Lung microvascular endothelial cell (primary cell): ENCODE data around the gene RTP1. TPM values are rescaled to one million over a fixed set of nuclear protein-coding genes. Genes with fewer than 3 reads are reported as not detected.
"Not testable (repeated sequence)": the region's sequence is repeated elsewhere in the genome, so short reads cannot be mapped to it uniquely, and the experiment has no call there.

Experiments used
- DNase-seq, 2 donors: peaks; one replicate each; pipeline versions ENCODE4 v3.0.0 to v3.0.0-alpha.2; 2010; ENCODE audit warnings: low read depth in 2 of 2
- total RNA-seq: library from RNA; depleted of rRNA; stranded (reverse); fragments of >200 nt; gene quantifications from 2 replicates; pipeline ENCODE4 v1.2.1, GENCODE V29; 2014

Gene RTP1
- total RNA-seq, result not detected in 2 replicates

GRCh38 chr3:187197335-187197649, at the start of gene RTP1:
Gene RTP1, plus strand, starts transcription at chr3:187197486. Its CDS starts 30 bp downstream, at chr3:187197516.
- DNase-seq, result no peak

GRCh38 chr3:187150186-187150585, 47.1 kb upstream of the RTP1 start:
- no peak for DNase-seq

- DNase-seq, result peak; percentile 23 to 36
These were observed 46.7 kb upstream of the RTP1 start for GRCh38 chr3:187150599-187150998.

DNA sequence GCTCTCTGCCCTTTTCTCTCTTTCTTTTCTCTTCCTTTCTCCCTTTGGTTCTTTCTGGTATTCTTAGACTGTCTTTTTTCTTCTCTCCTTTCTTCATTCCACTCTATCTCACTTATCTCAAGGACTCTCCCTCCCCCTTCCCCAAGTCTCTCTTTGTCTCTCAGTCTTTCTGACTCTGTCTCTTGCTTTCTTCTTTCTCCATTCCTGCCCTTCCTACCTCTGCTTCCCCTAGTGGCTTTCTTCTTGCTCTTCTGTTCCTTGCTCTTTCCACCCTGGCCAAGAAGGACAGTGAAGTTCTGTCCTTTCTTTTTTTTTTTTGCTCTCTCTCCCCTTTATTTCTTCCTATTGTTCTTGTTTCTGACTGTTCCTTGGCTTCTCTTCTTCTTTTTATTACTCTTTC, 35.7 kb upstream of the RTP1 start:
- no peak for DNase-seq

GRCh38 chr3:187162265-187162953, 34.9 kb upstream of the RTP1 start:
- no peak for DNase-seq

GRCh38 chr3:187165144-187165543, 32.1 kb upstream of the RTP1 start:
- DNase-seq, result peak; percentile 70 to 77

DNA sequence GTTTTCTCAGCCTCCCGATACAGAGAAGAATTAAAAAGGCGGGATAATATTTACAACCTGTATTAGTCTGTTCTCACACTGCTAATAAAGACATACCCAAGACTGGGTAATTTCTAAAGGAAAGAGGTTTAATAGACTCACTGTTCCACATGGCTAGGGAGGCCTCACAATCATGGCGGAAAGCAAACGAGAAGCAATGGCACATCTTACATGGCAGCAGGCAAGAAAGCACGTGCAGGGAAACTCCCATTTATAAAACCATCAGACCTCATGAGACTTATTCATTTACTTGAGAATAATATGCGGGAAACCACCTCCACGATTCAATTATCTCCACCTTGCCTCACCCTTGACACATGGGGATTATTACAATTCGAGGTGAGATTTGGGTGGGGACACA, 30.5 kb upstream of the RTP1 start:
- DNase-seq, result no peak

DNA sequence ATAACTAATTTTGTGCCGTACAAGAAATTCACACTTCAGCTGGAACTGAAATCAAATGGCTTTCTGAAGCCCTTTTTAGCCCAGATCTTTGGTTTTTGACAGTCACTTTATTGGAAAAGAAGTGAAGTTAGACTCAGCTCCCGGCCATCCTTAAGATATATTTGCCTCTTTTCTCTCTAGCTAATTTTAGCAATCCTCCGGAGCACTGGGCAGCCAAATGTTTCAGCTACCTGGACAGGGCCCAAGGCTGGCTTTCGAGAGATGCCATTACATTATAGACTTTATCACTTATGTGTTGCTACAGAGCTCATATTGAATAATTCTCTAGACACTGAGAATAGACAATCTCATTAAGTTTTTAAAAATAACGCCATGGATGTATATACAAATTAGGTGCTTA, 29.5 kb upstream of the RTP1 start:
- no peak for DNase-seq

DNA sequence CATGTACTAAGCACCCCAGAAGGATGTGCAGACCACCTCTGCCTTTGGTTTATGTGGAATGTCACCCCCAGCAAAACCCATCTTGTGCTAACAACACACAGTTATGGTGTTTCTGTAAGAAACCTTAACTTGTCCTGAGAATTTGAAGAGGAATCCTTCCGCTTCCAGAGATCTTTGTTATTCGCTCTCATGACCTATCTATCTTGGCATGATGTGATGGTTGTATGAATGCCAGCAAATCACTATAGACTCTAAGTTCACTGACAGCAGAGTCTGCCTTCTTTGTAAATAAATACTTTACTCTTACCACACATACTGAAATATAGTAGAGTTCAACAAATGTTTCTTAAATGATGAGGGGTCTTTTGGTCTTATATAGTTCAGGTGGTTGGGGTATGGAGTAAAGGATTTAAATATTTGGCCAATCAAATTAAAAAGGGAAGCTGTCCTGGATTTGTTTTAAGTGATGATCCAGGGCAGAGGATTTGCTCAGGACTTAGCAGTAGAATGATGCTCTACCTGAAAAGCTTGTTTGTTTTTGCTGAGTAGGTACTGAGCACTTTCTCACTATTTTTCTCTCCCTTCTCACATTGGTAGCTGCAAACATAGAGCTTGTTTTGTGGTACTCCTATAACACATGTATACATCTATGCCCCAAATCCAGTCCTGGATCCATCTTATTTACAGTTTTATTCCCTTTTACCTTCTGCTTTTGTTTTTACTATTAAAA, 27.9 kb upstream of the RTP1 start:
- DNase-seq, result no peak

GRCh38 chr3:187170911-187171310, 26.4 kb upstream of the RTP1 start:
- not testable (repeated sequence) for DNase-seq

- no peak for DNase-seq
These were observed 24.4 kb upstream of the RTP1 start for GRCh38 chr3:187172929-187173328.

- DNase-seq, result no peak
These were observed 15.7 kb upstream of the RTP1 start for GRCh38 chr3:187181454-187182170.

DNA sequence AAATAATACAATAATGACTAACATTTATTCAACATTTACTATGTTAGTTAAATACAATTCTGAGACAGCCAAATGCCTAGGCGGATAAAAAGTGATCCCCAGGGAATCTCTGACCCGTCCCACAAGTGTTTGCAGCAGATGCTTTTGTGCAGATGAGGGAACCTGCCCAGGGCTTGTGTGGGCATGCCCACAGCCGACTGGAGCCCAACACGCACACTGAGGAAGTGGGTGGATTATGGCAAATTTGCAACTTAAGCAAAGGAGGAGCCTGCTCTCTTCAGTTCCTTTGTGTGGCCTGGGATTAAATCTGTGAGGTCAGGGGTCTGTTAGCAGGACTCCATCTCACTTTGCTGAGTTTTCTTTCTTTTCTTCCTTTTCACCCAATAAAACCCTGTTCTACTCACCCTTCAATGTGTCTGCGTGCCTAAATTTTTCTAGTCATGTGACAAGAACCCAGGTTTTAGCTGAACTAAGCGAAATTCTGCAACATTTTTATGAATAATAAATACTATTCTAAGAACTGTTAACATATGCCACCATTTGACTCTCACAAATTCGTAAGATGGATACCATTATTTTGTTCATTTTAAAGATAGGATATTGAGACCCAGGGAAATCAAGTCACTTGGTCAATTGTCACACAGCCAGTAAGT, 13.9 kb upstream of the RTP1 start:
- peak in 1 of 2 donors; percentile 5 for DNase-seq

- no peak for DNase-seq
These were observed 13.4 kb upstream of the RTP1 start for GRCh38 chr3:187183903-187184302.

GRCh38 chr3:187185759-187186158, 11.5 kb upstream of the RTP1 start:
- no peak for DNase-seq

DNA sequence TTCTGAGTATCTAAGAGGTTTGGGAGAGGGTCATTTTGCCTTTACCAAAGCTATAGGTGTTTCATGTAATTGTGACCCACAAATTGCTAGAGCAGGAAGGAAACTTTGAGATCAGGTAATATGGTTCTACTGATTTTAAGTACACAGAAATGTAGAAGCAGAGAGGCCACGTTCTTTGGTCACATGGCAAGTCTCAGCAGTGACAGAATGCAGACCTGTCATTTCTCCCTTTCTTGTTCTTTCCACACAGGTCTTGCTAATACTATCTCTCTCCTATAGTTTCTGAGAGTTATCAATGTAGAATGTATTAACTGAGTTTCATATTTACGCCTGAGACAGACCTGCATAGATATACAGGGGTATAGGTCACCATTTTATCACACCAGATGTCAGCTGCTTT, 10.9 kb upstream of the RTP1 start:
- no peak for DNase-seq

- peak in 1 of 2 donors; percentile 55 for DNase-seq
These were observed 10.4 kb upstream of the RTP1 start for GRCh38 chr3:187186801-187187421.

- no peak for DNase-seq
These were observed 8.4 kb upstream of the RTP1 start for GRCh38 chr3:187188931-187189330.

GRCh38 chr3:187191271-187191670, 6.0 kb upstream of the RTP1 start:
- no peak for DNase-seq

DNA sequence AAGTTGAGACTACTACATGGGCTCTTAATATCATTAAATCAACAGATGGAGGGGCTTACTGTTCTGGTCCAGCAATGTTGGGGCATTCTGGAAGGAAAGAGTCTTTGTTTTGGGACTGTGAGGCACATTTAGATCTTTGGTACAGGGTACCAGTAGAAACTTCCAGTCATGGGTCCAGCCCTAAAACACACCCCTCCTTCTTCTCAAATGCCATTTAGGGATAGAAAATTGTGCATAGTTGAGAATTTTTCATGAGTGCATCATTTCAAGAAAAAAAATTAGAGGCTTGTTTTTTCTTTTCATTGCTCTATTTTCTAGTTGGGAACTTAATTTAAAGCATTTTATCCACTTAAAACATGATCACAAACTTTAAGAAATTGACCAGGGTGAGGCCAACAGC, 4.1 kb upstream of the RTP1 start:
- DNase-seq, result no peak

- no peak for DNase-seq
These were observed 532 bp upstream of the RTP1 start for GRCh38 chr3:187196573-187197334.
